Mesenchymal stem cell (in vitro differentiated cells and primary cell): ENCODE measurements around the gene IRF2.

ENCODE experiments used
- DNase-seq: peaks from one replicate; pipeline ENCODE4 v3.0.0-alpha.2; 2013
- H2AFZ ChIP-seq: one replicate; pipeline ENCODE4 v1.6.1; 2013; ENCODE audit warnings: low read depth, mild to moderate bottlenecking, control low read depth, inconsistent platforms, low read length, moderate library complexity
- H2AK5ac ChIP-seq: 2 replicates; pipeline ENCODE4 v1.6.1; 2013; ENCODE audit warnings: low read length, moderate library complexity, mild to moderate bottlenecking, inconsistent platforms; ENCODE audit not compliant: severe bottlenecking
- H2BK120ac ChIP-seq: one replicate; pipeline ENCODE4 v1.6.1; 2013; ENCODE audit warnings: low read depth, mild to moderate bottlenecking, inconsistent platforms, low read length, moderate library complexity
- H2BK12ac ChIP-seq, 2 experiments: one replicate each; pipeline ENCODE4 v1.6.1; 2013; ENCODE audit warnings: inconsistent platforms in 2 of 2, low read length in 2 of 2, mild to moderate bottlenecking in 2 of 2, moderate library complexity in 2 of 2, control low read depth in 1 of 2
- H2BK15ac ChIP-seq: one replicate; pipeline ENCODE4 v1.6.1; 2013; ENCODE audit warnings: mild to moderate bottlenecking, low read depth, inconsistent platforms; ENCODE audit not compliant: poor library complexity, severe bottlenecking
- H2BK5ac ChIP-seq: 2 replicates; pipeline ENCODE4 v1.6.1; 2013; ENCODE audit warnings: low read depth, mild to moderate bottlenecking, low read length, control low read depth, inconsistent platforms; ENCODE audit not compliant: poor library complexity, severe bottlenecking
- H3K14ac ChIP-seq, 2 experiments: one replicate each; pipeline ENCODE4 v1.6.1; 2013; ENCODE audit warnings: inconsistent platforms in 2 of 2, low read length in 2 of 2, control low read depth in 1 of 2, mild to moderate bottlenecking in 1 of 2, moderate library complexity in 1 of 2
- H3K18ac ChIP-seq, 2 experiments: one replicate each; pipeline ENCODE4 v1.6.1; 2013; ENCODE audit warnings: inconsistent platforms in 2 of 2, low read length in 2 of 2, control low read depth in 1 of 2, low read depth in 1 of 2, mild to moderate bottlenecking in 1 of 2
- H3K23ac ChIP-seq, 2 experiments: one replicate each; pipeline ENCODE4 v1.6.1; 2013; ENCODE audit warnings: inconsistent platforms in 2 of 2, low read length in 2 of 2, mild to moderate bottlenecking in 2 of 2, moderate library complexity in 2 of 2, control low read depth in 1 of 2
- H3K27ac ChIP-seq: 2 replicates; pipeline ENCODE4 v1.5.1; 2013; ENCODE audit warnings: mild to moderate bottlenecking, moderate library complexity, low read length, control low read depth, inconsistent platforms; ENCODE audit not compliant: poor library complexity, severe bottlenecking
- H3K27me3 ChIP-seq, 2 experiments: 2 replicates each; pipeline versions ENCODE4 v1.6.1 to v1.7.0; 2013; ENCODE audit warnings: low read length in 2 of 2, mild to moderate bottlenecking in 2 of 2, moderate library complexity in 2 of 2, control low read depth in 1 of 2, inconsistent platforms in 1 of 2; ENCODE audit not compliant: control insufficient read depth in 1 of 2, insufficient read depth in 1 of 2
- H3K36me3 ChIP-seq, 2 experiments: 2 replicates each; pipeline versions ENCODE4 v1.6.1 to v1.7.0; 2013; ENCODE audit warnings: low read length in 2 of 2, control low read depth in 1 of 2, inconsistent platforms in 1 of 2, low read depth in 1 of 2, mild to moderate bottlenecking in 1 of 2; ENCODE audit not compliant: insufficient read depth in 2 of 2, control insufficient read depth in 1 of 2
- H3K4ac ChIP-seq, 2 experiments: one replicate each; pipeline ENCODE4 v1.6.1; 2013; ENCODE audit warnings: inconsistent platforms in 2 of 2, low read length in 2 of 2, mild to moderate bottlenecking in 2 of 2, moderate library complexity in 2 of 2, control low read depth in 1 of 2, low read depth in 1 of 2
- H3K4me1 ChIP-seq: 2 replicates; pipeline ENCODE4 v1.6.1; 2013; ENCODE audit warnings: low read depth, low read length, control low read depth; ENCODE audit not compliant: control insufficient read depth, insufficient read depth
- H3K4me2 ChIP-seq: 2 replicates; pipeline ENCODE4 v1.6.1; 2013; ENCODE audit warnings: low read length, mild to moderate bottlenecking, inconsistent platforms; ENCODE audit not compliant: poor library complexity, severe bottlenecking
- H3K4me3 ChIP-seq, 2 experiments: 2 replicates each; pipeline versions ENCODE4 v1.5.1 to v1.7.0; 2013; ENCODE audit warnings: low read length in 2 of 2, mild to moderate bottlenecking in 2 of 2, control low read depth in 1 of 2, low read depth in 1 of 2; ENCODE audit not compliant: insufficient read depth in 1 of 2
- H3K79me1 ChIP-seq: replicated peaks from 2 replicates; pipeline ENCODE4 v1.6.1; 2013; ENCODE audit warnings: mild to moderate bottlenecking, control low read depth, low read length, inconsistent platforms; ENCODE audit not compliant: poor library complexity, severe bottlenecking
- H3K9ac ChIP-seq: 2 replicates; pipeline ENCODE4 v1.7.0; 2013; ENCODE audit warnings: mild to moderate bottlenecking, low read length, moderate library complexity
- H3K9me3 ChIP-seq: 2 replicates; pipeline ENCODE4 v1.7.0; 2013; ENCODE audit warnings: mild to moderate bottlenecking, low read length; ENCODE audit not compliant: control insufficient read depth
- H4K8ac ChIP-seq: one replicate; pipeline ENCODE4 v1.6.1; 2013; ENCODE audit warnings: inconsistent platforms, mild to moderate bottlenecking, low read length, moderate library complexity
- H4K91ac ChIP-seq: one replicate; pipeline ENCODE4 v1.6.1; 2013; ENCODE audit warnings: mild to moderate bottlenecking, low read length, inconsistent platforms
- WGBS: methylation state at CpG from one replicate; pipeline ENCODE4 v1.1.7; 2013; ENCODE audit warnings: mixed read lengths; 5-methylcytosine and 5-hydroxymethylcytosine counted together

Gene IRF2

GRCh38 chr4:184417802-184418511 is 56.4 kb downstream of the IRF2 start:
- no peak overlapping the region for H3K4me2 ChIP-seq
- peaks cover 12 to 65% of the 10 kb centered on the region in 2 experiments for H3K36me3 ChIP-seq
- H3K4me3 ChIP-seq = peak overlapping the region in 1 of 2 experiments; percentile 75
- no peak overlapping the region for H4K91ac ChIP-seq
- H2BK5ac ChIP-seq = no peak overlapping the region
- H3K4me1 ChIP-seq = peaks cover 4% of the 10 kb centered on the region
- H3K9me3 ChIP-seq = peaks cover 5% of the 10 kb centered on the region
- peaks cover 26% of the 10 kb centered on the region for H3K79me1 ChIP-seq
- no peak overlapping the region for H3K23ac ChIP-seq
- no peaks in the 10 kb centered on the region for H3K27me3 ChIP-seq
- H3K4ac ChIP-seq = no peak overlapping the region
- H3K18ac ChIP-seq = peak overlapping the region in 1 of 2 experiments; percentile 33
- peak overlapping the region; percentile 48 for H3K27ac ChIP-seq
- DNase-seq = peak; percentile 92
- no peak overlapping the region for H2BK120ac ChIP-seq
- peak overlapping the region; percentile 92 for H3K9ac ChIP-seq
- 55% methylated on average over 8 of the region's 8 CpGs for WGBS
- no peak overlapping the region for H2AFZ ChIP-seq
- no peak overlapping the region for H4K8ac ChIP-seq
- no peak overlapping the region for H2BK15ac ChIP-seq
- H2AK5ac ChIP-seq = no peak overlapping the region
- peak overlapping the region in 1 of 2 experiments; percentile 77 for H2BK12ac ChIP-seq
- no peak overlapping the region for H3K14ac ChIP-seq

- H3K4me1 ChIP-seq = peaks cover 4% of the 10 kb centered on the region
- no peak overlapping the region for H2AFZ ChIP-seq
- no peaks in the 10 kb centered on the region for H3K9me3 ChIP-seq
- peak overlapping the region in 1 of 2 experiments; percentile 9 for H3K4ac ChIP-seq
- no peak overlapping the region for H3K14ac ChIP-seq
- H3K27ac ChIP-seq = peak overlapping the region; percentile 48
- H3K23ac ChIP-seq = no peak overlapping the region
- H2BK15ac ChIP-seq = no peak overlapping the region
- 95% methylated on average over 8 of the region's 12 CpGs for WGBS
- no peak overlapping the region for H4K91ac ChIP-seq
- peak overlapping the region; percentile 92 for H3K9ac ChIP-seq
- H3K36me3 ChIP-seq = peaks cover 17 to 64% of the 10 kb centered on the region in 2 experiments
- peak overlapping the region; percentile 81 to 84 for H3K18ac ChIP-seq
- DNase-seq = peak; percentile 52
- H2BK12ac ChIP-seq = peak overlapping the region in 1 of 2 experiments; percentile 12
- peak overlapping the region; percentile 40 for H2AK5ac ChIP-seq
- H3K4me2 ChIP-seq = no peak overlapping the region
- H3K27me3 ChIP-seq = no peaks in the 10 kb centered on the region
- H3K4me3 ChIP-seq = peak overlapping the region in 1 of 2 experiments; percentile 75
- H2BK5ac ChIP-seq = no peak overlapping the region
- H2BK120ac ChIP-seq = no peak overlapping the region
- peak overlapping the region; percentile 0 for H4K8ac ChIP-seq
- H3K79me1 ChIP-seq = peaks cover 27% of the 10 kb centered on the region
Measured at GRCh38 chr4:184416913-184417734, 57.2 kb downstream of the IRF2 start.

DNA sequence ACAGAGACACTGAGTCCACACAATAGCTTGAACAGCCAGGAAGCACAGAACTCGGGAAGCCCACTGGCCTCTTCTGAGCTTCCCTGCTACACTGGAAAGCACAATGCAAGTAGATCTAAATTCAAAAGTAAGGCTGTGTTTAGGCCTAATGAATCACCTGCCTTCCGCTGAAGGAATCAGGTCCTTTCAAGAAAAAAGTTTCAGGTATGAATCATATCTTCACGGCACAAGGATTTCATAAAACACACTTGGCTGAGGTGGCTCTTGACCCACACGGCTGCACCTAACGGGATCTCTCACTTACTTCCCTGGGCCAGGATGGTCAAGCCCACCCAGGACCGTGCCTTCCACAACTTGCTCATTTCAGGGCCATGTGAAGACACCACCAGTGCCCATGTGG is 59.3 kb downstream of the IRF2 start:
- Histone ChIP-seq H2BK120ac (no peak overlapping the region), H3K27ac (no peak overlapping the region), H3K18ac (no peak overlapping the region), H3K9ac (no peak overlapping the region), H2BK15ac (no peak overlapping the region), H4K91ac (no peak overlapping the region), H3K4me2 (no peak overlapping the region), H3K4me3 (no peak overlapping the region), H3K9me3 (no peaks in the 10 kb centered on the region), H3K14ac (no peak overlapping the region), H3K36me3 (peaks cover 12 to 57% of the 10 kb centered on the region in 2 experiments), H4K8ac (no peak overlapping the region), H2AK5ac (no peak overlapping the region), H2BK12ac (no peak overlapping the region), H3K23ac (no peak overlapping the region), H3K4me1 (peaks cover 4% of the 10 kb centered on the region), H3K27me3 (no peaks in the 10 kb centered on the region), H3K4ac (no peak overlapping the region), H2BK5ac (no peak overlapping the region), H2AFZ (no peak overlapping the region), H3K79me1 (peaks cover 15% of the 10 kb centered on the region)
- WGBS = 95% methylated on average over 6 of the region's 6 CpGs
- no peak for DNase-seq
